ENCODE results near the gene ROPN1L. TPM values are rescaled to one million over a fixed set of nuclear protein-coding genes. Genes with fewer than 3 reads are reported as not detected.
"Not testable (repeated sequence)": the region's sequence is repeated elsewhere in the genome, so short reads cannot be mapped to it uniquely, and the experiment has no call there.

The ROPN1L gene
- polyA plus RNA-seq, 1 experiment = 0.54 TPM

DNA sequence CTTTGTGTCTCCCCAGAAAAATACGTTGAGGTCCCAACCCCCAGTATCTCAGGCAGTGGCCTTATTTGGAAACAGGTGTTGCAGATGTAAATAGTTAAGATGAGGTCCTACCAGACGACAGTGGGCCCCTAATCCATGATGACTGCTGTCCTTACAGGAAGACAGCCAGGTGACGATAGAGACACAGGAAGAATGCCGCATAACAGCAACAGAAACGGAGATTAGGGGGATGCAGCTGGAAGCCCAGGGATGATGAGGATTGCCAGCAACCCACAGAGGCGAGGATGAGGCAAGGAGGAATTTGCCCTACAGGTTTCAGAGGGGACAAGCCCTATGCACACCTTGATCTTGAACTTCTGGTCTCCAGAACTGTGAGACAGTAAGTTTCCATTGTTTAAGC, 46.5 kb downstream of the ROPN1L start:
- no peak for DNase-seq (ENCODE audit: low read depth)
- Histone ChIP-seq H3K4me3 (ENCODE audit: low read depth, low read length) (no peak overlapping the region), H3K27me3 (ENCODE audit: control insufficient read depth, insufficient read depth, low read length) (peaks cover 1% of the 10 kb centered on the region), H3K36me3 (ENCODE audit: control insufficient read depth, insufficient read depth, low read length) (no peaks in the 10 kb centered on the region)
- ChIA-PET POLR2A (no interaction called here), CTCF (no interaction called here)
- TF ChIP-seq, protein P1, sequence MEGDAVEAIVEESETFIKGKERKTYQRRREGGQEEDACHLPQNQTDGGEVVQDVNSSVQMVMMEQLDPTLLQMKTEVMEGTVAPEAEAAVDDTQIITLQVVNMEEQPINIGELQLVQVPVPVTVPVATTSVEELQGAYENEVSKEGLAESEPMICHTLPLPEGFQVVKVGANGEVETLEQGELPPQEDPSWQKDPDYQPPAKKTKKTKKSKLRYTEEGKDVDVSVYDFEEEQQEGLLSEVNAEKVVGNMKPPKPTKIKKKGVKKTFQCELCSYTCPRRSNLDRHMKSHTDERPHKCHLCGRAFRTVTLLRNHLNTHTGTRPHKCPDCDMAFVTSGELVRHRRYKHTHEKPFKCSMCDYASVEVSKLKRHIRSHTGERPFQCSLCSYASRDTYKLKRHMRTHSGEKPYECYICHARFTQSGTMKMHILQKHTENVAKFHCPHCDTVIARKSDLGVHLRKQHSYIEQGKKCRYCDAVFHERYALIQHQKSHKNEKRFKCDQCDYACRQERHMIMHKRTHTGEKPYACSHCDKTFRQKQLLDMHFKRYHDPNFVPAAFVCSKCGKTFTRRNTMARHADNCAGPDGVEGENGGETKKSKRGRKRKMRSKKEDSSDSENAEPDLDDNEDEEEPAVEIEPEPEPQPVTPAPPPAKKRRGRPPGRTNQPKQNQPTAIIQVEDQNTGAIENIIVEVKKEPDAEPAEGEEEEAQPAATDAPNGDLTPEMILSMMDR (IDR thresholded peaks at IDR 0.05; ENCODE audit: insufficient read depth, low read depth, low read length) = no peak

DNA sequence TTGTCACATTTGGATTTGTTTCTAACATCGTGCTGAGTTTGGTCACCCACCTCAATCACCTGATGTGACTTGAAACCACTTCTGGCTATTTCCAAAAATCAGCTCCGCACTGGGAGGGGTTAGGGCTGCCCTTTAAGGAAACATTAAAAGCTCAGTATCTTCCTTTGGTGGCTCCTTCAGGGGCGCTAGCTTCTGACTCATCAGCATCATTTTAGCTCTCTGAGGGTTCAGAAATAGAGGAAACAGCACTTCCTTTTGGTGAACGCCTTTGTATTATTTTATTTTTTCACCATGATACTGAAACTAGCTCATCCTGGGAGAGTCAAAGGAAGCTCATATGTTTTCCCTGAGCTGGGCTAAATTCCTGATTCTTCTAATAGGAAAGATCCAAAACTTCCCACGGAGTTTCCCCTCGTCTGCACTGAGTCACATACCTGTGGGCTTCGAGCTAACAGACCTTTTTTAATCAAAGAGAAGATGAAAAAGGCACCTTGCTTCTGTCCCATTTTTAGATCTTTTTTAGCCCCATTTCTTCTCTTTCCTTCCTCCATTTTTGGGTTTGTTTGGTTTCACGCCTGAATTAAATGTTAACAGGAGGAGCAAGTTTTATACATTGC, 48.2 kb downstream of the ROPN1L start:
- Histone ChIP-seq H3K4me3 (ENCODE audit: low read depth, low read length) (no peak overlapping the region), H3K27me3 (ENCODE audit: control insufficient read depth, insufficient read depth, low read length) (peaks cover 1% of the 10 kb centered on the region), H3K36me3 (ENCODE audit: control insufficient read depth, insufficient read depth, low read length) (no peaks in the 10 kb centered on the region)
- no peak for DNase-seq (ENCODE audit: low read depth)
- ChIA-PET POLR2A (no interaction called here), CTCF (interaction anchor here (1.2 to 1.7 kb wide), 3 partner anchors 9 to 64 kb away, joined by 3 read pairs; no protein-coding TSS in a partner anchor)
- TF ChIP-seq, protein P1 (IDR thresholded peaks at IDR 0.05; ENCODE audit: insufficient read depth, low read depth, low read length) = no peak

DNA sequence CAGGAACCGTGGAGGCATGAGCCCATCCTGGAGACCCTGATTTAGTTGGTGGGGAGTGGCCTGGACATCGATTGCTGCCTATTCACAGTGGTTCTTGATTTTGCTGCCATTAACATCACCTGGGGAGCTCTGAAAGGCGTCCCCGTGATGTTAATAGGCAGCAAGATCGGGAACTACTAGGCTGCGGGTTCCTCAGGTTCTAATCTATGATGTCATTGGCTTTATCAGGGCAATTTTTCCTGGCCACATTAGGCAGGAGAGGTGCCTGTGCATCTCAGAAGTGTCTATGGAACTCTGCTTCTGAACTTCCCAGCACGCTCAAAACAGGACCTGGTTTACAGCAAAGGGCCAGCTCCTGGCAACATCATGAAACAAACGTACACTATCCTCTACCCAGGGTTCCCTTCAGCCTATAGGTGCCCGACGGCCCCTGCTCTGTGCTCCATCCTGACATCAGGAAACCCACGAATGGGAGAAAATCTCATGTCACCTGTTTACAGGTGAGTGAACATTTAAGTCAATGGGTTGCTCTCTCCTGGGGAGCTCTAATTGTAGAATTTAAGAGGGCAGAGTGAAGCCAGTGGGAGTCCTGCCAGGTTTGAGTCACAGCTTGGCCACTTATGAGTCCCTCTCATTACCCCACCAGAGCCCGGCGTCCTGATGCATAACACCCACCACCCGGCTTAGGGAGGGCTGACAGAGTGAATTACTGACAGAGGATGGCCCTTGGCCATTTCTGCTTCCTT, 49.4 kb downstream of the ROPN1L start:
- no peak overlapping the region for H3K4me3 ChIP-seq (ENCODE audit: low read depth, low read length)
- POLR2A ChIA-PET = no interaction called here
- H3K36me3 ChIP-seq (ENCODE audit: control insufficient read depth, insufficient read depth, low read length) = no peaks in the 10 kb centered on the region
- DNase-seq (ENCODE audit: low read depth) = no peak
- CTCF ChIA-PET = interaction anchor here (0.7 to 1.7 kb wide), 5 partner anchors 8 to 63 kb away, joined by 3 read pairs; no protein-coding TSS in a partner anchor
- peaks cover 1% of the 10 kb centered on the region for H3K27me3 ChIP-seq (ENCODE audit: control insufficient read depth, insufficient read depth, low read length)
- TF ChIP-seq, protein P1 (IDR thresholded peaks at IDR 0.05; ENCODE audit: insufficient read depth, low read depth, low read length) = no peak

DNA sequence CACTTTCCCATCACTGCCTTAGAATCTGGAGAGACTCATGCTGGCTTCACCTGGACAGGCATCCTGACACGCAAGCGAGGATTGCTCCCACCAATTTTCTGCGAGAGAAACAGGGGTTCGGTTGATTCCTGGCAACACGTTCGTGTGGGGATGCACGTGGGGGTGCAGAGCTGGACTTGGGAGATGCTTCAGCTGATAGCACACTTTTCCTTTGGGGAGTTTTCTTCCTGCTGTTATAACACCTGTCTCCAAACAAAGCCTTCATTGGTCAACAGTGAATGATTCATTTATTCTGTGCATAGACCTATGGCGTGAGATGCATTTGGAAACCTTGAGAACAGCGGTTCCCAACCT, 50.0 kb downstream of the ROPN1L start:
- CTCF ChIA-PET = interaction anchor here (0.7 to 1.7 kb wide), 2 partner anchors 8 to 28 kb away, joined by 3 read pairs; no protein-coding TSS in a partner anchor
- Histone ChIP-seq H3K4me3 (ENCODE audit: low read depth, low read length) (no peak overlapping the region), H3K27me3 (ENCODE audit: control insufficient read depth, insufficient read depth, low read length) (peaks cover 1% of the 10 kb centered on the region), H3K36me3 (ENCODE audit: control insufficient read depth, insufficient read depth, low read length) (no peaks in the 10 kb centered on the region)
- POLR2A ChIA-PET = no interaction called here
- no peak for DNase-seq (ENCODE audit: low read depth)
- TF ChIP-seq, protein P1 (IDR thresholded peaks at IDR 0.05; ENCODE audit: insufficient read depth, low read depth, low read length) = no peak

DNA sequence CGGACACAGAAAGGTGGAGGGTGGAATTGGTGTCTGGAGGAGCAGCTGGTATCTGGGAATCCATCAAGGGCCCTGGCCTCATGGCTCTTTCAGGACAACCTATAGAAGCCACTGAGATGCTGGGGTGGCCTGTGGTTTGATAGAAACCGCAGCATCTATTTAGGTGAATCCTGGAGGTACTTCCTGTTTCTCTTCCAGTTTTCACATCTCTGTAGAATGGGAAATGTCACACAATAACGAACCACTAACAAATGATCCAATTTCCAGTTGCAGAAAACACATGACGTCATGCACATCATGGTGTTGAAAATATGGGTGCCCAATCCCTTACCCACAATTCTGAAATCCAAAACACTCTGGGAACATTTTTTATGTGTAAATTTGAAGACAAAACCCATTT, 52.2 kb downstream of the ROPN1L start:
- Histone ChIP-seq H3K27me3 (ENCODE audit: control insufficient read depth, insufficient read depth, low read length) (peaks cover 1% of the 10 kb centered on the region), H3K36me3 (ENCODE audit: control insufficient read depth, insufficient read depth, low read length) (no peaks in the 10 kb centered on the region), H3K4me3 (ENCODE audit: low read depth, low read length) (no peak overlapping the region)
- TF ChIP-seq, protein P1 (IDR thresholded peaks at IDR 0.05; ENCODE audit: insufficient read depth, low read depth, low read length) = no peak
- no peak for DNase-seq (ENCODE audit: low read depth)
- ChIA-PET CTCF (no interaction called here), POLR2A (no interaction called here)

DNA sequence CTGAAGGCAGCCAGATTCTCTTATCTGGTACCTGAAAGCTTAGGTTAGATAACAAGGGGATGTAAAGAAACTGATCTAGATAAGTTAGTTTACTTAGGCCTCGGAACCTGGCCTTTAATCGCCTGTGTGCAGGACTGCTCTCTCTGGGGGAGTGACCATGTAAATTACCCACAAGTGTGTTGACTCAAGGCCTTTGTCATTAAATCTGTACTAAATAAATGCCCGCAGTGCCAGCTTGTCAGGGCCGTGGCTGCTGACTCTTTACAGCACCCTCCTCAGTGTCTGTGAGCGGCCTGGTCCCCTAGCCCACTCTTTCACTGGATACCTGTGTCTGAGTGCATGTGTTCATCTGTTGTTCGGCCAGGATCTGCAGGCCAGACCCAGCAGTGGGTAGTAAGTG, 52.8 kb downstream of the ROPN1L start:
- DNase-seq (ENCODE audit: low read depth); H3K36me3 ChIP-seq (ENCODE audit: control insufficient read depth, insufficient read depth, low read length); H3K4me3 ChIP-seq (ENCODE audit: low read depth, low read length); POLR2A ChIA-PET; H3K27me3 ChIP-seq (ENCODE audit: control insufficient read depth, insufficient read depth, low read length); CTCF ChIA-PET: not testable (repeated sequence)

All from BJ (cell line).